Right renal cortex interstitium (tissue), 3 donors: ENCODE data around the gene KLHL7. TPM values are rescaled to one million over a fixed set of nuclear protein-coding genes. Genes with fewer than 3 reads are reported as not detected.
"Not testable (repeated sequence)": the region's sequence is repeated elsewhere in the genome, so short reads cannot be mapped to it uniquely, and the experiment has no call there.

Experiments used
- DNase-seq, 3 donors: peaks; one replicate each; pipeline ENCODE4 v3.0.0-alpha.2; 2013; ENCODE audit warnings: low read depth in 3 of 3, low spot score in 2 of 3
- polyA plus RNA-seq, 3 donors: library from polyadenylated mRNA; unstranded; fragments of 120-200 nt; gene quantifications; one replicate each; pipeline ENCODE4 v1.2.1, GENCODE V29; 2013; ENCODE audit not compliant: insufficient read length in 3 of 3

The KLHL7 gene
- polyA plus RNA-seq, 3 donors, result 47.9 to 55.4 (median 50.0) TPM

GRCh38 chr7:23211589-23211988 is 106.0 kb downstream of the KLHL7 start:
- DNase-seq, result peak; percentile 53 to 56 (median 55)

GRCh38 chr7:23212395-23212794 is 106.8 kb downstream of the KLHL7 start:
- no peak for DNase-seq

DNA sequence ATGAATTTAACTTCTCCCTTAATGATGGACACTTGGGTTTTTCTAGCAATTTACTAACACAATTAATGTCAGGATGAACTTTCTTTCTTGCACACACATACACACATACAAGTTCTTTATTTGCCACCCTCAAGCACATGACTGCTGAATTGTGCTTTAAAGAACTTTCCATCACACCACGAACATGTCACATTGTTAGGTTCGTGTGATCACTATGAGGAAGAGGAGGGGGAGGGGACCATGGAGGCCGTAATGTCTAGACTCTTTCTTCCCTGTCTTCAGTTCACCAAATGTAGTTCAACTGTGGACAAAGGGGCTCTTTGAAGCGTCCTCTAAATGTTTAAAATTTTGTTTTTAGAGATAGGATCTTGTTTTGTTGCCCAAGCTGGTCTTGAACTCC is 107.3 kb downstream of the KLHL7 start:
- no peak for DNase-seq

DNA sequence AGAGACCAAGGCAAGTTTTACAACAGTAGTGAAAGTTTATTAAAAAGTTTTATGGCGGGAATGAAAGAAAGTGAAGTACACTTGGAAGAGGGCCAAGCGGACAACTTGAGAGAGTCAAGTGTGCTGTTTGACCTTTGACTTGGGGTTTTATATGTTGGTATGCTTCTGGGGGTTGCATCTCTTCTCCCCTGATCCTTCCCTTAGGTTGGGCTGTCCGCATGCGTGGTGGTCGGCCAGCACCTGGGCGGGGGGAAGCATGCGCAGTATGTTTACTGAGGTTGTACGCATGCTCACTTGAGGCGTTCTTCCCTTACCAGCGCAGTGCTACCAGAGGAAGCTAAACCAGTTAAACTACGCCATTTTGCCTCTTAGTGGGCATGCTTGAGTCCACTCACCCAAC is 108.2 kb downstream of the KLHL7 start:
- no peak for DNase-seq

DNA sequence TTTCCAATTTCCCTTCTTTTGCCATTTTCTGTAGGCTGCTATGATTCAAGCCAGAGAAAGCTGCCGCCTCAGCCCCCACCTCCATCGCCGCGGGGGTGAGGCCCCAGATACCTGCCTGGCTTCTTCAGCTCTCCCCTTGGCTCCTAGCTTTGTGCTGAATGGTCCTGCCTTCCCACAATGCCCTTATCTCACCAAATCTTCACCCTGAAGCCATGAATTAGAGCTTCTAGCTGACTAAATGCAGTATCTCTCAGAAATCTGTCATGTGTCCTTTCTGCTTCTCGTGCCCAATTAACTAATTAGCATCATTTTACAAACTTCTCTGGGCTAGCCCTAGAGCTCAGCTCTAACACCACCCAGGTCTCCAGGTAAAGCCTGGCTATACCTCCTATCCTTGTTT is 108.8 kb downstream of the KLHL7 start:
- DNase-seq, result no peak

GRCh38 chr7:23214938-23215337 is 109.4 kb downstream of the KLHL7 start:
- DNase-seq, result no peak

DNA sequence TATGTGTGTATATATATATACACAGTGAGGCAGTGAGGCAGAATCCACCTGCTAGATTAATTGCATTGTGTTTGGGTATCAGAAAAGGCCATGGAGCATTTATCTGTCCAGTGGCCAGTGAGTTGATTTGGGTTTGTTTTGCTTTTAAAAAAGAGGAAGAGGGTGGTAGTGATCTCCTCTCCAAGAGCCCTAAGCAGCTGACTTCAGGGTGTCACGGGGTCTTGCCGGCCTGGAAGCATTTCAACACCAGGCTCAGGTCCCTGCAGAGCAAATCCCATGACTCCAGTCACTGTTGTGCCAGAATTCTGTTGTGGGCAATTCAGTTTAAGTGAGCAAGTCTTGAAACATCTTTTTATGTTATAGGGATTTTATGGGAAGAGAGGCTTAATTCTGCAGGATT is 110.4 kb downstream of the KLHL7 start:
- no peak for DNase-seq

- no peak for DNase-seq
These were observed 112.6 kb downstream of the KLHL7 start for GRCh38 chr7:23218196-23218595.

- no peak for DNase-seq
These were observed 115.2 kb downstream of the KLHL7 start for GRCh38 chr7:23220690-23221305.

GRCh38 chr7:23222439-23223030 is 117.0 kb downstream of the KLHL7 start:
- no peak for DNase-seq

DNA sequence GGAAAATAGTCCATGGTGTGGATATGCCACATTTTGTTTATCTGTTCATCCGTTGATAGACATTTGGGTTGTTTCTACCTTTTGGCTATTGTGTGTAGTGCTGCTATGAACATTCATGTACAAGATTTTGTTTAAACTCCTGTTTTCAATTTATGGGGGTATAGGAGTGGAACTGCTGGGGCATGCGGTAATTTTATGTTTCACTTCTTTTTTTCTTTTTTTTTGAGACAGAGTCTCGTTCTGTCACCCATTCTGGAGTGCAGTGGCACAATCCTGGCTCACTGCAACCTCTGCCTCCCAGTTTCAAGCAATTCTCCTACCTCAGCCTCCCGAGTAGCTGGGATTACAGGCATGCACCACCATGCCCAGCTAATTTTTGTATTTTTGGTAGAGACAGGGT is 118.8 kb downstream of the KLHL7 start:
- not testable (repeated sequence) for DNase-seq

GRCh38 chr7:23226844-23227450 is 121.4 kb downstream of the KLHL7 start:
- DNase-seq, result no peak

Other genes with a start within 250 kb of the KLHL7 start
- gene HYCC1, start 91.7 kb upstream of the KLHL7 start, polyA plus RNA-seq, result 10 to 100 TPM; 22.5 to 26.7 (median 24.3) TPM
- 10 to 100 TPM; 52.8 to 60.1 (median 53.9) TPM for gene NUP42, start 76.3 kb downstream of the KLHL7 start, polyA plus RNA-seq
- 10 to 100 TPM; 30.3 to 33.7 (median 31.8) TPM for gene GPNMB, start 141.0 kb downstream of the KLHL7 start, polyA plus RNA-seq
- gene MALSU1, start 193.6 kb downstream of the KLHL7 start, polyA plus RNA-seq, result 10 to 100 TPM; 46.8 to 49.9 (median 49.1) TPM